HG03354 (cell line): ENCODE data around the gene KCNH6.

Experiments used
- ATAC-seq: cut with Tn5 transposase; IDR thresholded peaks from one replicate; pipeline ENCODE4 v1.9.1; 2021; ENCODE audit warnings: mild to moderate bottlenecking; ENCODE audit not compliant: unreplicated experiment, poor library complexity, severe bottlenecking

Gene KCNH6

DNA sequence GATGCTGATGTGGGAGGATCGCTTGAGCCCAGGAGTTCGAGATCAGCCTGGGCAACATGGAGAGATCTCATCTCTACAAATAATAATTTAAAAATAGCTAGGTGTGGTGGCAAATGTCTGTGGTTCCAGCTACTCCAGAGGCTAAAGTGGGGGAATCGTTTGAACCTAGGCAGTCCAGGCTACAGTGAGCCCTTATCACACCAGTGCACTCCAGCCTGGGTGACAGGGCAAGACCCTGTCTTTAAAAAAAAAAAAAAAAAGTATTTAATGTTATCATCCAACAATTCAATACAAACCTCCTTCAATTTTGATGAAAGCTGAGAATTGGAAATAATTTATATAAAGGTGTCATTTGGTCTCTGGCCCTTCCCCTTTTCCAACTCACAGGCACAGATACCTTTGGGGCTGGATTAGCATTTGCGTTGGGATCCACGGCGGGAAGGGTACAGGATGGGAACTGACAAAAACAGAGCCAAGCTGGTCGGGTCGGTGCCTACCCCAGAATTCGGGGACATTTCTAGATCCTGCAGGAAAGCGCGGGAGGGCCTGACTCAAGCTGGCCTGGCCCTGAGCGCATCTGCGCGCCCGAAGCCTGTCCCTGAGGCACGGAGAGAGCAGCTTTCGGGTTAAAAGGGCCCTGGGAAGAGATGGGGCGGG lies 26.3 kb downstream of the KCNH6 start:
- ATAC-seq = peak; percentile 22

- peak; percentile 95 for ATAC-seq
Observed at GRCh38 chr17:63549946-63550816, 27.0 kb downstream of the KCNH6 start, which contains the start of gene DCAF7. DCAF7 (plus strand) TSS chr17:63550477; CDS start chr17:63550678, 201 bp downstream.

- peak; percentile 2 for ATAC-seq
Observed at GRCh38 chr17:63550817-63551639, 27.9 kb downstream of the KCNH6 start.

- no peak for ATAC-seq
Observed at GRCh38 chr17:63552211-63552610, 29.1 kb downstream of the KCNH6 start.

DNA sequence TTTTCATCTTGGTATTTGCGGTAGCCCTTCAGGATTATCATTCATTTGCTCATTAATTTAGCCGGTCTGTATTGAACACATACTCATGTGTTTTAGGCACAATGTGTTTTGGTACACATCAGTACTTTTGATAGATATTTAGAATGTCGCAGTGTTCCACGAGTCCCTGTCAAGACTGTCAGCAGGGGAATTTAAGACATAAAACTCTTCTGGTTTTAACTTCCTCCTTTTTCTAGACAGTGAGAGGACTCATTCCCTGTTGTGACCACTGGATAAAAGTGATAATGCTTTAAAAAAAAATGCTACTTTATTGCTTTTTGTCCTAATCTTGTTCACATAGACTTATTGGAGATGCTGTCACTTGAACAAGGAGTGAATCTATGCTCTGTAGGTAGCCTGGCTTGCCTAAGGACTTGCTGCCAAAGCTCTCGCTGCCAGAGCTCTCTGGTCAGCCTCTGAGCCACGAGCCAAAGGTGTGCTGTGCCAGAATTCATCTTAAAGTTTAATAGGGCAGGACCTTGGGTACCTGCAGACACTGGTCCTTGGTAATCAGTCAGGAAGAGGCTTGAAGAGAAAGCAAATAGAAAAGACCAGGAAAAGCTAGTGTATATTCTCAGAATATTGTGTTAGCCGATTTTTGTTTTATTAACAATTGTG lies 32.5 kb downstream of the KCNH6 start:
- ATAC-seq = no peak

DNA sequence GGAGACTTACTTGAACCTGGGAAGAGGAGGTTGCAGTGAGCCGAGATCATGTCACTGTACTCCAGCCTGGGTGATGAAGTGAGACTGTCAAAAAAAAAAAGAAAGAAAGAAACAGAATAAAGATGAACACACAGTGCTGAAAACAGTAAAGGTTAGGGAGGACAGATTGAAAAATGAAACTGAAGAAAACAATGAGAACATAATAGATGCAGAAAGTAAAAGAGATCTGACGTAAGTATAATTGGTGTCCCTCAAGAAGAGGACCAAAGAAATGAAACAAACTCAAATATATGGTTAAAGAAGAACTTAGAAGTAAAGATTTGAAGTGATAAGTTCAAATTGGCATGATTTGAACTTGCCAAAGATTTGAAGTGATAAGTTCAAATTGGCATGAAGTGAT lies 34.3 kb downstream of the KCNH6 start:
- ATAC-seq = no peak

DNA sequence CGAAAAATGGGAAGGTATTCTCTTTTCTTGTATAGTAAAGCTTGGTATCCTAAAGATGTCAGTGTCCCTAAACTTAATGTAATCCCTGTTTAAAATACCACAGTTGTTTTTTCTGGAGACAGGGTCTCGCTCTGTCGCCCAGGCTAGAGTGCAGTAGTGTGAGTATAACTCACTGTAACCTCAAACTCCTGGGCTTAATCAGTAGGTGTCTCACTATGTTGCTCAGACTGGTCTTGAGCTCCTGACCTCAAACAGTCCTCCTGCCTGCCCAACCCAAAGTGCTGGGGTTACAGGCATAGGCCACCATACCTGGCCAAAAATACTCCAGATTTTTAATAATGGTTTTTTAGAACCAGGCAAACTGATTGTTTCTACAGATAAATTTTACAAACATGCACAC lies 35.3 kb downstream of the KCNH6 start:
- ATAC-seq = no peak

DNA sequence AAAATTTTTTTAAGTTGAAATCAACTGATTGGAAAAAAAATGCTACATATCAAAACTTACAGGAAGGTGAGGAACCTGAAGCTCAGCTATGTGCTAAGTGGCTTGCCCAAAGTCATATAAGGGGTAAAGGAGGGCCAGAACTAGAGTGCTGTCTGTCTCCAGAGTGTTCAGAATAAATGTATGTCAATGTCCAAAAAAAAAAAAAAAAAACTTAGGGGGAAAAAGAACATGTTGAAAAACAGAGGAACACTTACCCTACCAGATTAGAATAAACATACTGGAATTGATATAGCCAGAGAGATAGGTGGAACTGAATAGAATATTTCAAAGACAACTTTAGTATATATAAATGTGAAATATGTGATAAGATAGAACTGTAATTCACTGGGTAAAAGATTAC lies 38.7 kb downstream of the KCNH6 start:
- ATAC-seq = no peak

- ATAC-seq = no peak
Observed at GRCh38 chr17:63563339-63563738, 40.2 kb downstream of the KCNH6 start.

- no peak for ATAC-seq
Observed at GRCh38 chr17:63564562-63564961, 41.4 kb downstream of the KCNH6 start.

DNA sequence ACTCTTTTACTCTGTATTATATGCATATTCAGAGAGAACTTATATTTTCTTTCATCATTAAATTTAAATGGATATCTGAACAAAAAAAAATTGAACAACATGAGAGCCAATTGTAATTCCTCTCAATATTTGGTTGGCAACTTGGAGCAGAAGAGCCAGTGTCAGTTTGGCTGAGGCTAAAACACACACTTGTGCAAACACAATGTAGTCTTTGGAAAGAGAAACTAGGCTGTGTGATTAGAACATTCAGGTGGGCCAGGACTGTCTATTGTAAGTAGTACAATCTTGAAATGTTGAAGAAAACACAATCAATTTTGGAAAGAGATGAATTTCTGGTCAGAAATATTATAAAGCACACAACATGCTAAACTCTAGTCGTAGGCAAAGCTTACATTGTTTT lies 44.1 kb downstream of the KCNH6 start:
- no peak for ATAC-seq

GRCh38 chr17:63568563-63568962 lies 45.4 kb downstream of the KCNH6 start:
- no peak for ATAC-seq

GRCh38 chr17:63571632-63572310 lies 48.6 kb downstream of the KCNH6 start:
- ATAC-seq = no peak

DNA sequence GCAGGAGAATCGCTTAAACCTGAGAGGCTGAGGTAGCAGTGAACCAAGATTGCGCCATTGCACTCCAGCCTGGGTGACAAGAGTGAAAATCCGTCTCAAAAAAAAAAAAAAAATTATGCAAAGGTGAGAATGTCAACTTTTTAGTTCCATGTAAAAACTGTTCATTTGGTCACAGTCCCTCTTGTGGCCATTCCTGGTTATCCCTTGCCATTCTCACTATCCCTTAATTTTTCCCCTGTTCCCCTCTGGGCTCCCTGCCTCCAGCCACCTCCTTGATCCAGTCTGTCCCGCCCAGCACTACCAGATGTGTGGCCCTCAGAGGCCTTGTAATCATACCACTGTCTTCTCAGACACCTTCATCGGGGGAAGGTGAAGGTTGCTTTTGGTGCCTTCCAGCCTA lies 50.5 kb downstream of the KCNH6 start:
- no peak for ATAC-seq

DNA sequence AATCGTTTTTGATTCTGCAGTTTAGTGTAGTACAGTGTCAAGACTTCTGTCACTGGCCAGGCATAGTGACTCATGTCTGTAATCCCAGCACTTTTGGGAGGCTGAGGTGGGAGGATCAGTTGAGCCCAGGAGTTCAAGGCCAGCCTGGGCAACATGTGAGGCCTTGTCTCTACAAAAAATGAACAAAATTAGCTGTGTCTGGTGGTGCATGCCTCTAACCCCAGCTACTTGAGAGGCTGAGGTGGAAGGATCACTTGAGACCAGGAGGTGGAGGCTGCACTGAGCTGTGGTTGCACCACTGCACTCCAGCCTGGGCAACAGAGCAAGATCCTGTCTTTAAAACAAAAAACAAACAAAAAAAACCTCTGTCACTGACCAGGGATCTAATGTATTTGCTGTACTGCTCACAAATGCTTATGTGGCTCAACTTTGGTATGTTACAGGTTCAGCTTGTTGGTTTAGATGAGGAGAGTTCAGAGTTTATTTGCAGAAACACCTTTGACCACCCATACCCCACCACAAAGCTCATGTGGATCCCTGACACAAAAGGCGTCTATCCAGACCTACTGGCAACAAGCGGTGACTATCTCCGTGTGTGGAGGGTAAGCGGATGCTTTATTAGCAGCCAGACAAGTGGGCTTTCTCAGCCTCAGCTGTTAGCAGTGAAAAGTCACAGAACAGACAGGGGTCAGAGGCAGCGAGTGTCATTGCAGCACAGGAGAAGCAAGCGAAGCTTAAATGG lies 55.0 kb downstream of the KCNH6 start:
- no peak for ATAC-seq

- ATAC-seq = no peak
Observed at GRCh38 chr17:63578769-63579111, 55.6 kb downstream of the KCNH6 start.

GRCh38 chr17:63579633-63580032 lies 56.5 kb downstream of the KCNH6 start:
- no peak for ATAC-seq

GRCh38 chr17:63587770-63588169 lies 64.6 kb downstream of the KCNH6 start:
- ATAC-seq = no peak

- ATAC-seq = no peak
Observed at GRCh38 chr17:63588797-63589196, 65.6 kb downstream of the KCNH6 start.
